NCI-H2227 (cell line): ENCODE data around the gene ACSM3.

Experiments
- DNase-seq: peaks from one replicate; lab custom pipeline; 2025; ENCODE audit not compliant: unreplicated experiment; lab: John Stamatoyannopoulos, UW

The ACSM3 gene

GRCh38 chr16:20803561-20804214 is 39.9 kb downstream of the ACSM3 start:
- DNase-seq, result no peak

GRCh38 chr16:20805684-20806167 is 41.9 kb downstream of the ACSM3 start:
- peak; percentile 27 for DNase-seq

- peak; percentile 97 for DNase-seq
Measured at GRCh38 chr16:20806168-20807050, 42.6 kb downstream of the ACSM3 start, which contains the start of the genes ERI2 and REXO5. ERI2 (minus strand) TSS chr16:20806472; CDS start chr16:20806430, 42 bp downstream. REXO5 (plus strand) TSS chr16:20806527; CDS start chr16:20806954, 427 bp downstream.

- DNase-seq, result no peak
Measured at GRCh38 chr16:20807862-20808261, 44.0 kb downstream of the ACSM3 start.

GRCh38 chr16:20811889-20812439 is 48.1 kb downstream of the ACSM3 start:
- DNase-seq, result no peak

GRCh38 chr16:20812510-20812909 is 48.7 kb downstream of the ACSM3 start:
- DNase-seq, result no peak

- DNase-seq, result no peak
Measured at GRCh38 chr16:20814784-20815183, 51.0 kb downstream of the ACSM3 start.

GRCh38 chr16:20818929-20819585 is 55.2 kb downstream of the ACSM3 start:
- no peak for DNase-seq

GRCh38 chr16:20821682-20822081 is 57.9 kb downstream of the ACSM3 start:
- no peak for DNase-seq

GRCh38 chr16:20822521-20823325 is 58.9 kb downstream of the ACSM3 start:
- peak; percentile 17 for DNase-seq

- DNase-seq, result peak; percentile 6
Measured at GRCh38 chr16:20826039-20826566, 62.3 kb downstream of the ACSM3 start.

- DNase-seq, result no peak
Measured at GRCh38 chr16:20829536-20829935, 65.7 kb downstream of the ACSM3 start.

- no peak for DNase-seq
Measured at GRCh38 chr16:20830372-20830771, 66.6 kb downstream of the ACSM3 start.

- DNase-seq, result no peak
Measured at GRCh38 chr16:20833086-20833485, 69.3 kb downstream of the ACSM3 start.

GRCh38 chr16:20838240-20838639 is 74.4 kb downstream of the ACSM3 start:
- DNase-seq, result no peak

GRCh38 chr16:20839504-20839903 is 75.7 kb downstream of the ACSM3 start:
- no peak for DNase-seq

GRCh38 chr16:20844054-20844453 is 80.2 kb downstream of the ACSM3 start:
- DNase-seq, result no peak

- no peak for DNase-seq
Measured at GRCh38 chr16:20844588-20844987, 80.8 kb downstream of the ACSM3 start.

GRCh38 chr16:20846030-20846429 is 82.2 kb downstream of the ACSM3 start:
- no peak for DNase-seq

GRCh38 chr16:20846551-20846950 is 82.7 kb downstream of the ACSM3 start:
- no peak for DNase-seq
